Hematopoietic multipotent progenitor cell treated with erythropoietin and hydrocortisone succinate and interleukin-3 and kit ligand, for 8 days (in vitro differentiated cells): ENCODE measurements around the gene HOXA13.
A peak's percentile ranks its signal among the peaks of the same experiment; 100 is the strongest.

Experiments used
- DNase-seq: peaks from one replicate; pipeline ENCODE4 v3.0.0-alpha.2; 2015

The HOXA13 gene

GRCh38 chr7:27179503-27180430, 20.1 kb downstream of the HOXA13 start:
- DNase-seq = peak; percentile 68

- no peak for DNase-seq
Measured at GRCh38 chr7:27179030-27179429, 20.9 kb downstream of the HOXA13 start.

- no peak for DNase-seq
Measured at GRCh38 chr7:27178366-27178765, 21.5 kb downstream of the HOXA13 start.

GRCh38 chr7:27177795-27178320, 22.0 kb downstream of the HOXA13 start:
- no peak for DNase-seq

GRCh38 chr7:27176962-27177794, 22.7 kb downstream of the HOXA13 start:
- DNase-seq = no peak

- no peak for DNase-seq
Measured at GRCh38 chr7:27176524-27176845, 23.4 kb downstream of the HOXA13 start.

- DNase-seq = no peak
Measured at GRCh38 chr7:27175626-27176523, 24.0 kb downstream of the HOXA13 start.

GRCh38 chr7:27174874-27175625, 24.8 kb downstream of the HOXA13 start:
- no peak for DNase-seq

- DNase-seq = no peak
Measured at GRCh38 chr7:27173956-27174873, 25.7 kb downstream of the HOXA13 start, which contains the start of gene HOXA10. Gene HOXA10, minus strand, starts transcription at chr7:27174320. Its CDS starts 14 bp downstream, at chr7:27174306.

- DNase-seq = no peak
Measured at GRCh38 chr7:27173511-27173955, 26.4 kb downstream of the HOXA13 start.

- DNase-seq = no peak
Measured at GRCh38 chr7:27172823-27173510, 26.9 kb downstream of the HOXA13 start.

- no peak for DNase-seq
Measured at GRCh38 chr7:27172315-27172774, 27.5 kb downstream of the HOXA13 start.

- no peak for DNase-seq
Measured at GRCh38 chr7:27171637-27172314, 28.1 kb downstream of the HOXA13 start.

GRCh38 chr7:27171325-27171636, 28.6 kb downstream of the HOXA13 start:
- DNase-seq = no peak

GRCh38 chr7:27170426-27171324, 29.2 kb downstream of the HOXA13 start:
- no peak for DNase-seq

- DNase-seq = no peak
Measured at GRCh38 chr7:27169658-27170425, 30.0 kb downstream of the HOXA13 start.

GRCh38 chr7:27168265-27168947, 31.5 kb downstream of the HOXA13 start:
- DNase-seq = peak; percentile 79
